Gastroesophageal sphincter (tissue), 3 donors: ENCODE results near the gene KCNN3.

Experiments
- CTCF ChIP-seq, 4 experiments: fragments of 200-600 bp in 2 of 4; fragments of 450-650 bp in 2 of 4; sonication (generic) in 1 of 4; IDR thresholded peaks; one replicate each; pipeline ENCODE4 v1.5.1; 2017 to 2019; ENCODE audit warnings: antibody characterized with exemption in 4 of 4, mild to moderate bottlenecking in 2 of 4, moderate library complexity in 2 of 4
- POLR2AphosphoS5 ChIP-seq: sonication (generic); formaldehyde crosslinking; IDR thresholded peaks from one replicate; pipeline ENCODE4 v1.6.1; 2017; ENCODE audit warnings: antibody characterized with exemption

GRCh38 chr1:154716011-154716410 lies 154.1 kb downstream of the KCNN3 start:
- TF ChIP-seq CTCF (IDR thresholded peaks at IDR 0.05): no peak
- no peak for TF ChIP-seq POLR2AphosphoS5
